ENCODE measurements around the gene FGFRL1.
A peak's percentile ranks its signal among the peaks of the same experiment; 100 is the strongest.

FGFRL1 gene

GRCh38 chr4:1036095-1036494, 24.7 kb downstream of the FGFRL1 start:
- Histone ChIP-seq H3K9ac (ENCODE audit: low read length in 2 of 2) (no peak overlapping the region), H3K27me3 (ENCODE audit: control insufficient read depth in 1 of 2, insufficient read depth in 2 of 2, low read length in 2 of 2) (peaks cover 8 to 11% of the 10 kb centered on the region in 2 donors), H3K27ac (ENCODE audit: low read length) (no peak overlapping the region), H3K36me3 (ENCODE audit: control insufficient read depth in 2 of 2, insufficient read depth in 2 of 2, low read length in 2 of 2) (no peaks in the 10 kb centered on the region), H3K4me1 (ENCODE audit: control insufficient read depth, insufficient read depth, low read length) (peaks cover 19% of the 10 kb centered on the region), H3K9me3 (ENCODE audit: control insufficient read depth in 2 of 2, low read length in 2 of 2) (no peaks in the 10 kb centered on the region), H3K4me3 (ENCODE audit: low read length in 2 of 2) (no peak overlapping the region)

GRCh38 chr4:1036976-1037810, 25.8 kb downstream of the FGFRL1 start:
- Histone ChIP-seq H3K4me3 (ENCODE audit: low read length in 2 of 2) (no peak overlapping the region), H3K9ac (ENCODE audit: low read length in 2 of 2) (no peak overlapping the region), H3K4me1 (ENCODE audit: control insufficient read depth, insufficient read depth, low read length) (peaks cover 29% of the 10 kb centered on the region), H3K36me3 (ENCODE audit: control insufficient read depth in 2 of 2, insufficient read depth in 2 of 2, low read length in 2 of 2) (no peaks in the 10 kb centered on the region), H3K9me3 (ENCODE audit: control insufficient read depth in 2 of 2, low read length in 2 of 2) (no peaks in the 10 kb centered on the region), H3K27me3 (ENCODE audit: control insufficient read depth in 1 of 2, insufficient read depth in 2 of 2, low read length in 2 of 2) (peaks cover 12 to 17% of the 10 kb centered on the region in 2 donors), H3K27ac (ENCODE audit: low read length) (no peak overlapping the region)

- H3K9me3 ChIP-seq (ENCODE audit: control insufficient read depth in 2 of 2, low read length in 2 of 2), result no peaks in the 10 kb centered on the region
- H3K4me3 ChIP-seq (ENCODE audit: low read length in 2 of 2), result no peak overlapping the region
- no peak overlapping the region for H3K9ac ChIP-seq (ENCODE audit: low read length in 2 of 2)
- H3K36me3 ChIP-seq (ENCODE audit: control insufficient read depth in 2 of 2, insufficient read depth in 2 of 2, low read length in 2 of 2), result no peaks in the 10 kb centered on the region
- no peak overlapping the region for H3K27ac ChIP-seq (ENCODE audit: low read length)
- H3K4me1 ChIP-seq (ENCODE audit: control insufficient read depth, insufficient read depth, low read length), result peaks cover 37% of the 10 kb centered on the region
- H3K27me3 ChIP-seq (ENCODE audit: control insufficient read depth in 1 of 2, insufficient read depth in 2 of 2, low read length in 2 of 2), result peaks cover 13 to 27% of the 10 kb centered on the region in 2 donors
Observed at GRCh38 chr4:1038948-1039492, 27.6 kb downstream of the FGFRL1 start.

DNA sequence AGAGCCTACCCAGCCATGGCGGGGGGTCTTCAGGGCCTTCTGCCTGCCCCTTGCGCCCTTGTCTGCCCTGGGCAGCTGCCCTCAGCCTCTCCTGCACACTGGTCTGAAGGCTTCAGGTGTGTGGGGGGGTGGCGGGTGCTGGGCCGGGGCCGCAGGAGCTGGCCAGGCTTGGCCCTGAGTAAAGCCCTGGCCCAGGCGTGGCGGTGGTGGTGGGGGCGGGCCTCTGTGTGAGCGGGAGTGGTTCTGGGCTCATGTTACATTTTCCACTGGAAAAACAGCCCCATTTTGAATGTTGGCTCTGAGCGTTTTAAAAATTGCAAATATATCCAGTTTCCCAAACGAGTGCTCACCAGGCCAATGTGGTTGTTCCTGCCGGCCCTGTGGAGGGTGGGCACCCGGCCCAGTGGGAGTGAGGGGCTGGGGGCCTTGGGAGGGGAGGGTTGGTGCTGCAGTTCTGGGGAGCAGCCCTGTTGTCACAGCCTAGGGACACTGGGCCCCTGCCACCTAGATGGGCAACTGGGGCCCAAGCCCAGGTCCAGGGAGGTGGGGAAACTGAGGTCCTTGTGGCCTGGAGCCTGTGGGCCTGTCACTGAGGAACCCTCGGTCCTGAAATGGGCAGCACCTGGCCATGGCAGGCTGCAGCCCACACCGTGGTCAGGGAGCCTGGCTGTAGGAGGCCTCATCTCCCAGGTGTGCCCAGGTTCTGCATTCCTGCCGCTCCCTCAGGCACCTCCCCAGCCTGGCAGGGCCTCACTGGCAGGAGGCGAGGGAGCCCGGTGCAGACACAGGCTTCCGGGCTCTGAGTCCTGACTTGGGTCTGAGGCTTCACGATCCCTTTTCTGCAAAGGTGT, 28.3 kb downstream of the FGFRL1 start:
- Histone ChIP-seq H3K9ac (ENCODE audit: low read length in 2 of 2) (no peak overlapping the region), H3K36me3 (ENCODE audit: control insufficient read depth in 2 of 2, insufficient read depth in 2 of 2, low read length in 2 of 2) (no peaks in the 10 kb centered on the region), H3K27ac (ENCODE audit: low read length) (no peak overlapping the region), H3K4me3 (ENCODE audit: low read length in 2 of 2) (no peak overlapping the region), H3K4me1 (ENCODE audit: control insufficient read depth, insufficient read depth, low read length) (peaks cover 39% of the 10 kb centered on the region), H3K27me3 (ENCODE audit: control insufficient read depth in 1 of 2, insufficient read depth in 2 of 2, low read length in 2 of 2) (peaks cover 20 to 34% of the 10 kb centered on the region in 2 donors), H3K9me3 (ENCODE audit: control insufficient read depth in 2 of 2, low read length in 2 of 2) (no peaks in the 10 kb centered on the region)

GRCh38 chr4:1040344-1041146, 29.1 kb downstream of the FGFRL1 start:
- H3K9ac ChIP-seq (ENCODE audit: low read length in 2 of 2), result no peak overlapping the region
- H3K27me3 ChIP-seq (ENCODE audit: control insufficient read depth in 1 of 2, insufficient read depth in 2 of 2, low read length in 2 of 2), result peaks cover 28 to 42% of the 10 kb centered on the region in 2 donors
- peaks cover 39% of the 10 kb centered on the region for H3K4me1 ChIP-seq (ENCODE audit: control insufficient read depth, insufficient read depth, low read length)
- no peaks in the 10 kb centered on the region for H3K36me3 ChIP-seq (ENCODE audit: control insufficient read depth in 2 of 2, insufficient read depth in 2 of 2, low read length in 2 of 2)
- H3K9me3 ChIP-seq (ENCODE audit: control insufficient read depth in 2 of 2, low read length in 2 of 2), result no peaks in the 10 kb centered on the region
- no peak overlapping the region for H3K27ac ChIP-seq (ENCODE audit: low read length)
- H3K4me3 ChIP-seq (ENCODE audit: low read length in 2 of 2), result no peak overlapping the region

GRCh38 chr4:1041147-1041935, 29.9 kb downstream of the FGFRL1 start:
- Histone ChIP-seq H3K4me1 (ENCODE audit: control insufficient read depth, insufficient read depth, low read length) (peaks cover 39% of the 10 kb centered on the region), H3K9ac (ENCODE audit: low read length in 2 of 2) (no peak overlapping the region), H3K36me3 (ENCODE audit: control insufficient read depth in 2 of 2, insufficient read depth in 2 of 2, low read length in 2 of 2) (no peaks in the 10 kb centered on the region), H3K27me3 (ENCODE audit: control insufficient read depth in 1 of 2, insufficient read depth in 2 of 2, low read length in 2 of 2) (peaks cover 28 to 44% of the 10 kb centered on the region in 2 donors), H3K9me3 (ENCODE audit: control insufficient read depth in 2 of 2, low read length in 2 of 2) (no peaks in the 10 kb centered on the region), H3K4me3 (ENCODE audit: low read length in 2 of 2) (peak overlapping the region; percentile 40 to 43), H3K27ac (ENCODE audit: low read length) (no peak overlapping the region)

DNA sequence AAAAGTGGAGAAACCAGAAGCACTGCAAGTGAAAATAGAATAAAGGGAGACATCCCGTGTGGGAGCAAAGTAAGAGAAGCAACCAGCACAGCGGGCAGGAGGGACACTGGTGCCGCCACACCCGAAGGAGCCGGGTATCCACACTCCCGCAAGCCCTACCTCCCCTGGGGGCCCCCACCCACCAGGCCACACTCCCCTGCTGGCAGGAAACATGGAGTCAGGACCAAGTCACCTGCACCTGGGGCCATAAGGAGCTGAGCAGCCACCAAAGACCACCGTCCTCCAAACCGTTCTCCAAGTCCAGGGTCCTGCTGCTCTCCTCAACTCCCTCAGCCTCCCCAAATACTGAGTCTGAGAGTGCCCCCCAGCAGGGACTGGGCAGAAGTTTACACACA, 30.5 kb downstream of the FGFRL1 start:
- H3K27me3 ChIP-seq (ENCODE audit: control insufficient read depth in 1 of 2, insufficient read depth in 2 of 2, low read length in 2 of 2), result peaks cover 28 to 44% of the 10 kb centered on the region in 2 donors
- H3K4me1 ChIP-seq (ENCODE audit: control insufficient read depth, insufficient read depth, low read length), result peaks cover 42% of the 10 kb centered on the region
- H3K9ac ChIP-seq (ENCODE audit: low read length in 2 of 2), result no peak overlapping the region
- no peaks in the 10 kb centered on the region for H3K36me3 ChIP-seq (ENCODE audit: control insufficient read depth in 2 of 2, insufficient read depth in 2 of 2, low read length in 2 of 2)
- no peak overlapping the region for H3K27ac ChIP-seq (ENCODE audit: low read length)
- H3K9me3 ChIP-seq (ENCODE audit: control insufficient read depth in 2 of 2, low read length in 2 of 2), result no peaks in the 10 kb centered on the region
- peak overlapping the region; percentile 40 to 43 for H3K4me3 ChIP-seq (ENCODE audit: low read length in 2 of 2)

DNA sequence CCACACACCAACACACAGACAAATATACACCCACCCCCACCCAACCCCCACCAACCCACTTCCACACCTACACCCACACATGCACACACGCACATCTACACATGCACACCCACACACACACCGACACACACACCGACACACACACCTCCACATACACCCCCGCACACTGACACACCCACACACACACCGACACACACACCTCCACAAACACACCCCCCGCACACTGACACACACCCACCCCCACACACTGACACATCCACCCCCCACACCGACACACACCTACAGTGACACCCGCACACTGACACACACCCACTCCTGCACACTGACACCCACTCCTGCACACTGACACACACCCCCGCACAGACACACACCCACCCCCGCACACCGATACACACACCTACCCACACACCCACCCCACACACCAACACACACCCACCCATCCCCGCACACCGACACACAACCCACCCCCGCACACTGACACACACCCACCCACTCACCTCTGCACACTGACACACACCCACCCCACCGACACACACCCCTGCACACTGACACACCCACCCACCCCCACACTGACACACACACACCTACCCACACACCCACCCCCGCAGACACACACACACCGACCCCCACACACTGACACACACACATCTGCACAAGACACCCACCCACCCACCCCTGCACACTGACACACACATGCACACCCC, 31.1 kb downstream of the FGFRL1 start:
- no peaks in the 10 kb centered on the region for H3K36me3 ChIP-seq (ENCODE audit: control insufficient read depth in 2 of 2, insufficient read depth in 2 of 2, low read length in 2 of 2)
- H3K27ac ChIP-seq (ENCODE audit: low read length), result no peak overlapping the region
- no peaks in the 10 kb centered on the region for H3K9me3 ChIP-seq (ENCODE audit: control insufficient read depth in 2 of 2, low read length in 2 of 2)
- no peak overlapping the region for H3K4me3 ChIP-seq (ENCODE audit: low read length in 2 of 2)
- H3K27me3 ChIP-seq (ENCODE audit: control insufficient read depth in 1 of 2, insufficient read depth in 2 of 2, low read length in 2 of 2), result peaks cover 28 to 44% of the 10 kb centered on the region in 2 donors
- peaks cover 48% of the 10 kb centered on the region for H3K4me1 ChIP-seq (ENCODE audit: control insufficient read depth, insufficient read depth, low read length)
- no peak overlapping the region for H3K9ac ChIP-seq (ENCODE audit: low read length in 2 of 2)

- peak overlapping the region in 1 of 2 donors; percentile 40 for H3K4me3 ChIP-seq (ENCODE audit: low read length in 2 of 2)
- H3K27ac ChIP-seq (ENCODE audit: low read length), result no peak overlapping the region
- H3K9me3 ChIP-seq (ENCODE audit: control insufficient read depth in 2 of 2, low read length in 2 of 2), result no peaks in the 10 kb centered on the region
- no peaks in the 10 kb centered on the region for H3K36me3 ChIP-seq (ENCODE audit: control insufficient read depth in 2 of 2, insufficient read depth in 2 of 2, low read length in 2 of 2)
- H3K9ac ChIP-seq (ENCODE audit: low read length in 2 of 2), result no peak overlapping the region
- peaks cover 54% of the 10 kb centered on the region for H3K4me1 ChIP-seq (ENCODE audit: control insufficient read depth, insufficient read depth, low read length)
- H3K27me3 ChIP-seq (ENCODE audit: control insufficient read depth in 1 of 2, insufficient read depth in 2 of 2, low read length in 2 of 2), result peaks cover 28 to 44% of the 10 kb centered on the region in 2 donors
Observed at GRCh38 chr4:1043162-1043561, 31.7 kb downstream of the FGFRL1 start.
